Duodenal mucosa (tissue), 2 donors: ENCODE results near the gene PMM1.

Source experiments
- H3K27ac ChIP-seq: one replicate; pipeline ENCODE4 v1.7.0; 2013; ENCODE audit warnings: low read depth, low read length
- H3K27me3 ChIP-seq, 2 donors: one replicate each; pipeline ENCODE4 v1.7.0; 2013; ENCODE audit warnings: low read length in 2 of 2, control low read depth in 1 of 2; ENCODE audit not compliant: insufficient read depth in 2 of 2, control insufficient read depth in 1 of 2
- H3K36me3 ChIP-seq, 2 donors: one replicate each; pipeline ENCODE4 v1.7.0; 2013; ENCODE audit warnings: low read length in 2 of 2, control low read depth in 1 of 2; ENCODE audit not compliant: insufficient read depth in 2 of 2, control insufficient read depth in 1 of 2
- H3K4me1 ChIP-seq, 2 donors: one replicate each; pipeline ENCODE4 v1.7.0; 2013; ENCODE audit warnings: low read length in 2 of 2, control low read depth in 1 of 2; ENCODE audit not compliant: insufficient read depth in 2 of 2, control insufficient read depth in 1 of 2
- H3K4me3 ChIP-seq, 2 donors: one replicate each; pipeline ENCODE4 v1.7.0; 2013; ENCODE audit warnings: low read length in 2 of 2, low read depth in 1 of 2
- H3K9ac ChIP-seq, 2 donors: one replicate each; pipeline ENCODE4 v1.7.0; 2013; ENCODE audit warnings: low read length in 2 of 2, low read depth in 1 of 2
- H3K9me3 ChIP-seq, 2 donors: one replicate each; pipeline ENCODE4 v1.7.0; 2013; ENCODE audit warnings: low read length in 2 of 2, control low read depth in 1 of 2; ENCODE audit not compliant: control insufficient read depth in 1 of 2

The PMM1 gene

GRCh38 chr22:41531715-41532477 is 57.7 kb downstream of the PMM1 start:
- H3K9me3 ChIP-seq: no peaks in the 10 kb centered on the region
- H3K4me1 ChIP-seq: no peaks in the 10 kb centered on the region
- H3K36me3 ChIP-seq: peaks cover 30 to 63% of the 10 kb centered on the region in 2 donors
- H3K27me3 ChIP-seq: no peaks in the 10 kb centered on the region
- H3K27ac ChIP-seq: no peak overlapping the region
- no peak overlapping the region for H3K9ac ChIP-seq
- no peak overlapping the region for H3K4me3 ChIP-seq

DNA sequence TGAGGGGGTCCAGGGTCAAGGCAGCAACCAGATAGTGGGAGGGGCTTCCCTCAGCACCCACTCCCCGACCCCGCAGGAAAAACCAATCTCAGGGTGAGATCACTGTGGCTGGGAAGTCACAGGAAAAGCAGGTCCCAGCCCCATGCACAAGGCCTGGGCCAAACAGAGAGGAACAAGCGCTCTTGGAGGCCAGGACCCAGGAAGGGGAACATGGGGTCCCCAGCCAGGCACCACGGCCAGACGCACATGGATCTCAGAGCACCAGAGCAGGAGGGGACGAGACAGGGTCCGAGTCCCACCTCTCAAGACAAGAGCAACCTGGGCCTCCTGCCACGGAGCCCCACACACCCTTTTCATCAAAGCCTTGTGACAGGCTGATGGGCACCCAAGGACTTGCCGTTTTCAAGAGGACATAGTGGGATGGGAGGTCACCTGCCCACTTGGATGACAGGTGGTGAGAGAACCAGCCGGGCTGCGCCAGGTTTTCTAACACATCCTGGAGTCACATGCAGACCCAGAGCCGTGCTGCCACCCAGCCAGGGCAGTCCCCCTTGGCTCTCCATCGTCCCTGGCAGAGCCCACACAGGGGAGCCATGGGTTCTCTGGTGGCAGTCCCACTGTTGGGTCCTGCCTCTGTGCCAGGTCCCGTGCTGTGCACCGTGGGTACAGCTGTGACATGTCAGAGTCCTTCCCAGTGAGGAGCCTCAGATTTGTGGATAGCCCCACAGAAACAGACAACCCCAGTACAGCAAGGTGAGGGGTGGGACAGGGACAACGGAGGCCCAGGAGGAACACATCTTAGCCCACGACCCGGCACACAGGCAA is 58.5 kb downstream of the PMM1 start:
- Histone ChIP-seq H3K27ac (no peak overlapping the region), H3K4me1 (no peaks in the 10 kb centered on the region), H3K9ac (no peak overlapping the region), H3K4me3 (no peak overlapping the region), H3K9me3 (no peaks in the 10 kb centered on the region), H3K36me3 (peaks cover 34 to 71% of the 10 kb centered on the region in 2 donors), H3K27me3 (no peaks in the 10 kb centered on the region)

DNA sequence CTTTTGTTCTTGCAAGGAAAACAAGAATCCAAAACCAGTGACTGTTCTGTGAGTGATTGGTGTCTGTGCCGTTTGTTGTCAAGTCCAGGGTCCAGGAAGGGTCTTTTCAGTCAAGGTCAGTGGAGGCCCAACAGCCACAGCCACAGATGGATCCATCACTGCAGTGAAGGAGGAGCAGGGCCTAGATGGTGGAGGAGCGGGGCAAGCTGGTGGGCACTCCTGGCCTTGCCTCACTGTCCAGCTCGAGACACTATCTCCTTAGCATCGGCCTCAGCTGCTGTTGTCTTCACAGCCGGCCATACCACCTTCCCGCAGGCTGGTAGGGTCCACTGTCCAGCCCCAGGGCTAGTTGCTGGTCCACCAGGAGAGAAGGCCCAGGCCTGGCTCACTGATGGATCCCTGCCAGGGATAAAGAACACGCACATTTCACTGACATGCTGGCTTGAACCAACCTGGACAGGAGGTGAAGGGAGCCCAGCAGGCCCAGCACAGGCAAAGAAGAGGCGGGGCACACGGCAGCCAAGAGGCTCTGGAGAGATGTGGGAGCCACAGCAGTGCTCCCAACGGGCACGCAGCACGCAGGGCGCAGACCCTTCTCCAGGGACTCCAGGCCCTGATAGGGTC is 60.6 kb downstream of the PMM1 start:
- H3K9ac ChIP-seq: no peak overlapping the region
- no peaks in the 10 kb centered on the region for H3K27me3 ChIP-seq
- H3K9me3 ChIP-seq: no peaks in the 10 kb centered on the region
- H3K4me3 ChIP-seq: no peak overlapping the region
- peaks cover 0 to 17% of the 10 kb centered on the region in 2 donors for H3K4me1 ChIP-seq
- H3K36me3 ChIP-seq: peaks cover 54 to 86% of the 10 kb centered on the region in 2 donors
- no peak overlapping the region for H3K27ac ChIP-seq

DNA sequence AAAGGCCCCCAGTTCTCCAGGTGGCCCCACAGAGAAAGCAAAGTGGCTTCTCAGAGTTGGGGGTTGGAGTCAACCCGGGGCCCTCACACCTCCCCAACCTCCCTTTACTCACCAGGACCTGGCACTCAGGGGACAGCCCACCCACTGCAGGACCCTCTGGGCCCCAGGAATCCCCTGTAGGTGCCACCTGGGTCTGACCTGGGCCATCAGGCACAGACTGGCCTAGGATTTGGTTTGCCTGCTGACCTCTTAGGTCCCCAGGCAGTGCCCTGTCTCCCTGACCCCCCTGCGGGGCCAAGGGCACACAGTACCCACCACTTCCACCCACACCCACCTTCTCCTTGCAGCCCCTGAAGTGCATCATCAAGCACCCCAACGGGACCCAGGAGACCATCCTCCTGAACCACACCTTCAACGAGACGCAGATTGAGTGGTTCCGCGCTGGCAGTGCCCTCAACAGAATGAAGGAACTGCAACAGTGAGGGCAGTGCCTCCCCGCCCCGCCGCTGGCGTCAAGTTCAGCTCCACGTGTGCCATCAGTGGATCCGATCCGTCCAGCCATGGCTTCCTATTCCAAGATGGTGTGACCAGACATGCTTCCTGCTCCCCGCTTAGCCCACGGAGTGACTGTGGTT is 61.4 kb downstream of the PMM1 start:
- H3K4me1 ChIP-seq: peaks cover 0 to 17% of the 10 kb centered on the region in 2 donors
- H3K27ac ChIP-seq: no peak overlapping the region
- H3K27me3 ChIP-seq: no peaks in the 10 kb centered on the region
- no peak overlapping the region for H3K9ac ChIP-seq
- H3K36me3 ChIP-seq: peaks cover 60 to 94% of the 10 kb centered on the region in 2 donors
- H3K4me3 ChIP-seq: no peak overlapping the region
- no peaks in the 10 kb centered on the region for H3K9me3 ChIP-seq
